SK-N-SH treated with all-trans-retinoic acid at 6 μM for 48 hours (cell line): ENCODE results near the gene ACOXL.

Experiments
- ATAC-seq: fragments of 200-7000 bp; cut with Tn5 transposase; 3 replicates; pipeline ENCODE4 v1.9.1; 2020; ENCODE audit warnings: mild to moderate bottlenecking, moderate library complexity
- ARNTL ChIP-seq: fragments of 450-650 bp; formaldehyde crosslinking; IDR thresholded peaks from 2 replicates; pipeline ENCODE4 v1.5.0; 2020; ENCODE audit warnings: low read depth, mild to moderate bottlenecking, moderate library complexity, borderline replicate concordance
- BACH2 ChIP-seq: fragments of 250-450 bp; sonication (Bioruptor Pico); IDR thresholded peaks from 2 replicates; pipeline ENCODE4 v1.9.0; 2021; ENCODE audit warnings: mild to moderate bottlenecking, borderline replicate concordance
- CREB5 ChIP-seq: fragments of 250-450 bp; sonication (Bioruptor Pico); IDR thresholded peaks from 2 replicates; pipeline ENCODE4 v1.5.1; 2020; ENCODE audit warnings: low read depth, mild to moderate bottlenecking, moderate library complexity
- CSDC2 ChIP-seq: fragments of 250-450 bp; sonication (Bioruptor Pico); IDR thresholded peaks from 2 replicates; pipeline ENCODE4 v1.5.0; 2020; ENCODE audit warnings: mild to moderate bottlenecking, moderate library complexity
- CSRNP3 ChIP-seq: fragments of 250-450 bp; sonication (Bioruptor Pico); IDR thresholded peaks from 2 replicates; pipeline ENCODE4 v1.5.1; 2021; ENCODE audit warnings: mild to moderate bottlenecking, moderate library complexity
- ESRRG ChIP-seq: fragments of 250-450 bp; sonication (Bioruptor Pico); IDR thresholded peaks from 2 replicates; pipeline ENCODE4 v1.6.1; 2021; ENCODE audit warnings: mild to moderate bottlenecking
- GLIS3 ChIP-seq: fragments of 250-450 bp; sonication (Bioruptor Pico); IDR thresholded peaks from 2 replicates; pipeline ENCODE4 v1.5.0; 2020; ENCODE audit warnings: mild to moderate bottlenecking, moderate library complexity
- ISL1 ChIP-seq: fragments of 250-450 bp; sonication (Bioruptor Pico); IDR thresholded peaks from 2 replicates; pipeline ENCODE4 v2.1.2; 2022; ENCODE audit warnings: mild to moderate bottlenecking, moderate library complexity
- OSR1 ChIP-seq: fragments of 250-450 bp; sonication (Bioruptor Pico); IDR thresholded peaks from 2 replicates; pipeline ENCODE4 v1.8.0; 2022; ENCODE audit warnings: moderate library complexity, mild to moderate bottlenecking, inconsistent platforms
- PATZ1 ChIP-seq: fragments of 250-450 bp; sonication (Bioruptor Pico); IDR thresholded peaks from 2 replicates; pipeline ENCODE4 v1.8.0; 2020; ENCODE audit warnings: mild to moderate bottlenecking, moderate library complexity, borderline replicate concordance
- POU6F1 ChIP-seq: fragments of 250-450 bp; sonication (Bioruptor Pico); IDR thresholded peaks from 2 replicates; pipeline ENCODE4 v1.8.0; 2021; ENCODE audit warnings: low read depth, mild to moderate bottlenecking, moderate library complexity, borderline replicate concordance
- PPARA ChIP-seq: fragments of 250-450 bp; sonication (Bioruptor Pico); IDR thresholded peaks from 2 replicates; pipeline ENCODE4 v1.5.0; 2020; ENCODE audit warnings: mild to moderate bottlenecking, borderline replicate concordance
- RARB ChIP-seq: fragments of 250-450 bp; sonication (Bioruptor Pico); IDR thresholded peaks from 2 replicates; pipeline ENCODE4 v1.8.0; 2021; ENCODE audit warnings: mild to moderate bottlenecking, moderate library complexity
- SNAI2 ChIP-seq: fragments of 250-450 bp; sonication (Bioruptor Pico); IDR thresholded peaks from 2 replicates; pipeline ENCODE4 v1.5.0; 2020; ENCODE audit warnings: mild to moderate bottlenecking, moderate library complexity
- TCF4 ChIP-seq: fragments of 250-450 bp; sonication (Bioruptor Pico); IDR thresholded peaks from 2 replicates; pipeline ENCODE4 v1.8.0; 2021; ENCODE audit warnings: mild to moderate bottlenecking, moderate library complexity, borderline replicate concordance
- TOX ChIP-seq: fragments of 250-450 bp; sonication (Bioruptor Pico); IDR thresholded peaks from 2 replicates; pipeline ENCODE4 v1.8.0; 2021; ENCODE audit warnings: mild to moderate bottlenecking, moderate library complexity, borderline replicate concordance
- TSHZ2 ChIP-seq: fragments of 250-450 bp; sonication (Bioruptor Pico); IDR thresholded peaks from 2 replicates; pipeline ENCODE4 v1.5.0; 2020; ENCODE audit warnings: mild to moderate bottlenecking, moderate library complexity
- ZC3H10 ChIP-seq: fragments of 250-450 bp; sonication (Bioruptor Pico); IDR thresholded peaks from 2 replicates; pipeline ENCODE4 v1.5.1; 2021; ENCODE audit warnings: mild to moderate bottlenecking, moderate library complexity
- ZFP3 ChIP-seq: fragments of 250-450 bp; sonication (Bioruptor Pico); IDR thresholded peaks from 2 replicates; pipeline ENCODE4 v1.5.0; 2020; ENCODE audit warnings: mild to moderate bottlenecking, moderate library complexity
- ZFP30 ChIP-seq: fragments of 450-650 bp; formaldehyde crosslinking; IDR thresholded peaks from 2 replicates; pipeline ENCODE4 v1.5.0; 2022; ENCODE audit warnings: mild to moderate bottlenecking, moderate library complexity
- ZNF565 ChIP-seq: fragments of 450-650 bp; formaldehyde crosslinking; conservative IDR thresholded peaks from 2 replicates; pipeline ENCODE4 v1.5.0; 2020; ENCODE audit warnings: low read depth, mild to moderate bottlenecking, moderate library complexity
- ZNF70 ChIP-seq: fragments of 450-650 bp; formaldehyde crosslinking; IDR thresholded peaks from 2 replicates; pipeline ENCODE4 v1.5.0; 2020; ENCODE audit warnings: mild to moderate bottlenecking, moderate library complexity
- ZNF8 ChIP-seq: fragments of 450-650 bp; formaldehyde crosslinking; IDR thresholded peaks from 2 replicates; pipeline ENCODE4 v1.5.0; 2020; ENCODE audit warnings: mild to moderate bottlenecking, moderate library complexity

ACOXL gene

GRCh38 chr2:111058264-111058663, 325.9 kb downstream of the ACOXL start:
- ATAC-seq: no peak
- TF ChIP-seq CREB5 (CRISPR knock-in tag) (no peak), PATZ1 (CRISPR knock-in tag) (no peak), TCF4 (CRISPR knock-in tag) (no peak), TSHZ2 (no peak), ZFP30 (no peak), ISL1 (no peak), RARB (CRISPR knock-in tag) (no peak), ESRRG (CRISPR knock-in tag) (no peak), ZNF565 (CRISPR knock-in tag) (no peak), CSDC2 (CRISPR knock-in tag) (no peak), TOX (no peak), ZNF8 (CRISPR knock-in tag) (no peak), OSR1 (CRISPR knock-in tag) (no peak), PPARA (CRISPR knock-in tag) (no peak), CSRNP3 (CRISPR knock-in tag) (no peak), ZC3H10 (CRISPR knock-in tag) (no peak), SNAI2 (CRISPR knock-in tag) (no peak), ZNF70 (no peak), ARNTL (CRISPR knock-in tag) (no peak)

GRCh38 chr2:111061191-111061590, 328.8 kb downstream of the ACOXL start:
- TF ChIP-seq ZNF8 (CRISPR knock-in tag) (no peak), RARB (CRISPR knock-in tag) (no peak), ZC3H10 (CRISPR knock-in tag) (no peak), CSDC2 (CRISPR knock-in tag) (no peak), POU6F1 (CRISPR knock-in tag) (no peak), SNAI2 (CRISPR knock-in tag) (no peak)
- no peak for ATAC-seq

GRCh38 chr2:111062417-111062816, 330.0 kb downstream of the ACOXL start:
- no peak for ATAC-seq
- no peak for TF ChIP-seq CSDC2 (CRISPR knock-in tag)
- TF ChIP-seq ZNF8 (CRISPR knock-in tag): no peak
- TF ChIP-seq OSR1 (CRISPR knock-in tag): no peak
- no peak for TF ChIP-seq BACH2
- no peak for TF ChIP-seq ISL1
- TF ChIP-seq ZFP3: no peak
- TF ChIP-seq ESRRG (CRISPR knock-in tag): no peak
- no peak for TF ChIP-seq ARNTL (CRISPR knock-in tag)
- no peak for TF ChIP-seq TOX
- TF ChIP-seq ZC3H10 (CRISPR knock-in tag): no peak
- no peak for TF ChIP-seq SNAI2 (CRISPR knock-in tag)
- no peak for TF ChIP-seq GLIS3 (CRISPR knock-in tag)
- TF ChIP-seq CSRNP3 (CRISPR knock-in tag): no peak
- TF ChIP-seq TSHZ2: no peak
